ENCODE measurements around the gene TFR2. TPM values are rescaled to one million over a fixed set of nuclear protein-coding genes. Genes with fewer than 3 reads are reported as not detected.

TFR2 gene
- total and polyA plus RNA-seq, 10 donors: 1.7 to 6.6 (median 2.1) TPM

GRCh38 chr7:100629117-100629716 is 12.1 kb downstream of the TFR2 start:
- intact Hi-C loops (cut with DNase I; ENCODE audit: low total_unique reads): no loop called here
- Histone ChIP-seq H3K4me1 (peaks cover 4 to 39% (median 23%) of the 10 kb centered on the region in 6 donors), H3K36me3 (no peaks in the 10 kb centered on the region), H3K4me3 (no peak overlapping the region), H3K27ac (no peak overlapping the region), H3K9me3 (no peaks in the 10 kb centered on the region), H3K27me3 (replicated peaks in 1 of 7) (peaks cover 0 to 32% (median 8%) of the 10 kb centered on the region in 7 donors)
- TF ChIP-seq POLR2AphosphoS5 (IDR thresholded peaks at IDR 0.05): no peak
- TF ChIP-seq, protein P1, sequence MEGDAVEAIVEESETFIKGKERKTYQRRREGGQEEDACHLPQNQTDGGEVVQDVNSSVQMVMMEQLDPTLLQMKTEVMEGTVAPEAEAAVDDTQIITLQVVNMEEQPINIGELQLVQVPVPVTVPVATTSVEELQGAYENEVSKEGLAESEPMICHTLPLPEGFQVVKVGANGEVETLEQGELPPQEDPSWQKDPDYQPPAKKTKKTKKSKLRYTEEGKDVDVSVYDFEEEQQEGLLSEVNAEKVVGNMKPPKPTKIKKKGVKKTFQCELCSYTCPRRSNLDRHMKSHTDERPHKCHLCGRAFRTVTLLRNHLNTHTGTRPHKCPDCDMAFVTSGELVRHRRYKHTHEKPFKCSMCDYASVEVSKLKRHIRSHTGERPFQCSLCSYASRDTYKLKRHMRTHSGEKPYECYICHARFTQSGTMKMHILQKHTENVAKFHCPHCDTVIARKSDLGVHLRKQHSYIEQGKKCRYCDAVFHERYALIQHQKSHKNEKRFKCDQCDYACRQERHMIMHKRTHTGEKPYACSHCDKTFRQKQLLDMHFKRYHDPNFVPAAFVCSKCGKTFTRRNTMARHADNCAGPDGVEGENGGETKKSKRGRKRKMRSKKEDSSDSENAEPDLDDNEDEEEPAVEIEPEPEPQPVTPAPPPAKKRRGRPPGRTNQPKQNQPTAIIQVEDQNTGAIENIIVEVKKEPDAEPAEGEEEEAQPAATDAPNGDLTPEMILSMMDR (IDR thresholded peaks at IDR 0.05 in 8 of 11, conservative IDR thresholded peaks at IDR 0.05 in 3 of 11): peak in 3 of 11 experiments; percentile 9 to 37 (median 16)
- DNase-seq: no peak
- 74 to 84% (median 79%) methylated on average over 6 to 11 of the region's 11 CpGs for WGBS, 5 donors

DNA sequence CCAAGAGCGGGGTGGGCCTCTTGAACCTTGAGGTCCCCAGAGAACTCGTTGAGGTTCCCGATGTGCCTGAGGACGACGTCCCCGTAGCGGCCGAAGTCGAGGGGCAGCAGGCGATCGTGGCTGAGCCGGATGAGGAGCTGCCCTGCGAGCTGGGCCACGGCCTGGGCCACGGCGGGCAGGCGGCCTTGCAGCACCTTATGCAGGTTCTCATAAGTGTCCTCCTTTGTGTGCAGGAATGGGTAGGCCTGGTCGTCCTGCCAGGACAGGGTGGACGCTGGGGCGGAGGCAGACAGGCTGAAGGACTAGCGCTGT is 14.2 kb downstream of the TFR2 start:
- peak overlapping the region in 6 of 8 donors; percentile 10 to 83 (median 77) for H3K27ac ChIP-seq
- TF ChIP-seq POLR2A (IDR thresholded peaks at IDR 0.05) (no peak), POLR2AphosphoS5 (IDR thresholded peaks at IDR 0.05) (no peak)
- TF ChIP-seq, protein P1 (IDR thresholded peaks at IDR 0.05 in 8 of 11, conservative IDR thresholded peaks at IDR 0.05 in 3 of 11): no peak
- peaks cover 0 to 12% (median 0%) of the 10 kb centered on the region in 7 donors for H3K27me3 ChIP-seq (replicated peaks in 1 of 7)
- no peaks in the 10 kb centered on the region for H3K36me3 ChIP-seq
- 86 to 92% (median 91%) methylated on average over 5 to 21 of the region's 21 CpGs for WGBS, 5 donors
- intact Hi-C loops (cut with DNase I; ENCODE audit: low total_unique reads): no loop called here
- H3K9me3 ChIP-seq: no peaks in the 10 kb centered on the region
- H3K4me1 ChIP-seq: peaks cover 4 to 22% (median 12%) of the 10 kb centered on the region in 6 donors
- DNase-seq: peak; percentile 78
- peak overlapping the region in 2 of 8 donors; percentile 31 to 60 for H3K4me3 ChIP-seq

- peak; percentile 95 for DNase-seq
- peak; percentile 65 to 81 (median 76) for TF ChIP-seq POLR2AphosphoS5 (IDR thresholded peaks at IDR 0.05)
- no peak for TF ChIP-seq POLR2A (IDR thresholded peaks at IDR 0.05)
- Histone ChIP-seq H3K27me3 (replicated peaks in 1 of 7) (peaks cover 0 to 7% (median 0%) of the 10 kb centered on the region in 7 donors), H3K36me3 (no peaks in the 10 kb centered on the region), H3K4me3 (peak overlapping the region; percentile 8 to 60 (median 29)), H3K4me1 (peaks cover 4 to 19% (median 12%) of the 10 kb centered on the region in 6 donors), H3K9me3 (no peaks in the 10 kb centered on the region), H3K27ac (peak overlapping the region; percentile 10 to 83 (median 74))
- 2 to 4% (median 2%) methylated on average over 29 to 37 of the region's 37 CpGs for WGBS, 5 donors
- intact Hi-C loops (cut with DNase I; ENCODE audit: low total_unique reads): no loop called here
Measured at GRCh38 chr7:100626530-100627237, 14.7 kb downstream of the TFR2 start.

- 15 to 27% (median 19%) methylated on average over 3 of the region's 3 CpGs for WGBS, 5 donors
- no peaks in the 10 kb centered on the region for H3K9me3 ChIP-seq
- intact Hi-C loops (cut with DNase I; ENCODE audit: low total_unique reads): no loop called here
- peak overlapping the region in 7 of 8 donors; percentile 18 to 60 (median 31) for H3K4me3 ChIP-seq
- no peak for DNase-seq
- peaks cover 4 to 19% (median 12%) of the 10 kb centered on the region in 6 donors for H3K4me1 ChIP-seq
- H3K27me3 ChIP-seq (replicated peaks in 1 of 7): peaks cover 0 to 6% (median 0%) of the 10 kb centered on the region in 7 donors
- no peak for TF ChIP-seq POLR2A (IDR thresholded peaks at IDR 0.05)
- TF ChIP-seq, protein P1 (IDR thresholded peaks at IDR 0.05 in 8 of 11, conservative IDR thresholded peaks at IDR 0.05 in 3 of 11): no peak
- TF ChIP-seq POLR2AphosphoS5 (IDR thresholded peaks at IDR 0.05): no peak
- H3K36me3 ChIP-seq: peaks cover 0 to 3% (median 0%) of the 10 kb centered on the region in 6 donors
- H3K27ac ChIP-seq: peak overlapping the region in 4 of 8 donors; percentile 70 to 83 (median 80)
Measured at GRCh38 chr7:100626055-100626454, 15.3 kb downstream of the TFR2 start.
